ENCODE results near the gene GGA1.

The GGA1 gene

DNA sequence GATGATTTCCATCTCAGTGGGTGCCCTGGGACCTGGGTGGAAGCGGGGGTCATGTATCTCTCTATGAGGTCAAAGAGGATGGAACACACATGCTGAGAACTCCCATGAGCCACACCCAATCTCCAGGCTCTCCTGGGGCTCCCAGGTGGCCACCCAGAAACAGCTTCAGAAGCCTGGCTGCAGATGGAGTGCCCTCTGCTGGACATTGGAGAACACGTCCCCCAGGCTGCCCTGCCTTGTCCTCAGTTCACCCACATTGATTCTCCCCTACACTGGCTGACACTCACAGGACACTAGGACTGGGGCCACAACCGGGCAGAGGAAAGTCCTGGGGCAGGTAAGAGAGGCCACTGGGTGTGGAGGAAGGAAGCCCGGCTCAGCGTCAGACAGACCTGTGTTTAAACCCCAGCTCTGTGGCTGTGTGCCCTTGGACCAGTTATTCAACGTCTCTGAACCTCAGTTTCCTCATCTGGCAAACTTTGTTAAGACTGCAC is 73.0 kb downstream of the GGA1 start:
- Histone ChIP-seq H2AFZ (ENCODE audit: low read length) (peak overlapping the region; percentile 24), H3K36me3 (replicated peaks; ENCODE audit: insufficient read depth, low read length) (no peaks in the 10 kb centered on the region), H3K27ac (ENCODE audit: low read length) (no peak overlapping the region), H3F3A (ENCODE audit: insufficient read depth, low read length) (peaks cover 27% of the 10 kb centered on the region), H3K79me2 (ENCODE audit: low read length) (peaks cover 12% of the 10 kb centered on the region), H3K9me2 (replicated peaks; ENCODE audit: insufficient read depth, low read length) (no peaks in the 10 kb centered on the region), H4K20me1 (ENCODE audit: insufficient read depth, low read length) (no peaks in the 10 kb centered on the region), H3K27me3 (replicated peaks; ENCODE audit: insufficient read depth, low read length) (no peaks in the 10 kb centered on the region), H3K9ac (ENCODE audit: low read length) (no peak overlapping the region), H3K4me2 (ENCODE audit: low read depth, low read length) (no peak overlapping the region), H3K9me3 (replicated peaks; ENCODE audit: insufficient read depth, low read length) (no peaks in the 10 kb centered on the region), H3K4me3 (ENCODE audit: low read length) (no peak overlapping the region), H3K4me1 (ENCODE audit: low read length) (peaks cover 23% of the 10 kb centered on the region)
- peak; percentile 82 for DNase-seq
- TF ChIP-seq CTCF (IDR thresholded peaks at IDR 0.05; ENCODE audit: low read length) (peak; percentile 96), EZH2phosphoT487 (IDR thresholded peaks at IDR 0.05; ENCODE audit: low read length) (no peak)
